Measurements from ENCODE around the gene MYO1F.

DNA sequence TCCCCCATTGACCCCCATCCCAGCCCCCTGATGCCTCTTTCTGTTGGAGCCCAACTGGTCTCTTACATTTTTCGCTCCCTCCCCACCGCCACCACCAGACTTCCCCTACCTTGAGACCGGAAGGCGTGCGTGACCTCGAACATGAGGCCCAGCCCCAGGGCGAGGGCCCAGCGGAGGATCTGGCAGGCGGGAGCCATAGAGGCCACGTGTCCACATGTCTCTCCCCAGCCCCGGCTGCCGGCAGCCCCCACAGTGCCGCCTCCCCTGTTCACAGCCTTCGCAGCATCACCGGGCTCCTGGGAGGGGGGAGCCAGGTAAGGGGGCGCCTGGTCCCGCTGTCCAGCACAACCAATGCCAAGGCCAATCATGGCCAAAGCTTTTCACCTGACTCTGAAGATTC, 28.3 kb upstream of the MYO1F start:
- no peak for TF ChIP-seq CTCF (IDR thresholded peaks at IDR 0.05)
- TF ChIP-seq POLR2AphosphoS5 (IDR thresholded peaks at IDR 0.05) = no peak
- TF ChIP-seq POLR2A (IDR thresholded peaks at IDR 0.05) = no peak
